SK-N-SH (cell line): ENCODE measurements around the gene KCNT1. TPM values are rescaled to one million over a fixed set of nuclear protein-coding genes. Genes with fewer than 3 reads are reported as not detected.

ENCODE experiments used
- CTCF ChIA-PET: fragments of 300-600, 350-600 bp; formaldehyde crosslinking; extraction: SDS; loops from one replicate; lab custom pipeline; 2021; lab: Yijun Ruan, JAX
- POLR2A ChIA-PET: fragments of 350-600 bp; sonication (Branson Sonifier 250); formaldehyde crosslinking; extraction: SDS; loops from one replicate; lab custom pipeline; 2020; ENCODE audit warnings: antibody characterized with exemption, inconsistent platforms; lab: Yijun Ruan, JAX
- DNase-seq: peaks from one replicate; pipeline ENCODE4 v3.0.0; 2012
- H2AFZ ChIP-seq: fragments of 200-600 bp; sonication (generic); 2 replicates; pipeline ENCODE4 v1.8.1; 2016; ENCODE audit warnings: antibody characterized with exemption, mild to moderate bottlenecking, low read depth
- H3F3A ChIP-seq: fragments of 200-600 bp; sonication (generic); replicated peaks from 2 replicates; pipeline ENCODE3; 2016; ENCODE audit warnings: antibody characterized with exemption, mild to moderate bottlenecking; ENCODE audit not compliant: insufficient read depth
- H3K27ac ChIP-seq, 2 experiments: fragments of 200-500 bp in 1 of 2; fragments of 200-600 bp in 1 of 2; sonication (Bioruptor generic) in 1 of 2; sonication (generic), shearing (Covaris generic) in 1 of 2; 2 replicates each; pipeline versions ENCODE4 v1.5.1 to v1.6.1; 2014 to 2016; ENCODE audit warnings: low read depth in 2 of 2, inconsistent platforms in 1 of 2, low read length in 1 of 2, mild to moderate bottlenecking in 1 of 2, mixed read lengths in 1 of 2
- H3K27me3 ChIP-seq: fragments of 200-600 bp; sonication (generic), shearing (Covaris generic); 2 replicates; pipeline ENCODE4 v1.6.1; 2016; ENCODE audit warnings: mixed run types; ENCODE audit not compliant: insufficient read depth
- H3K36me3 ChIP-seq, 2 experiments: fragments of 200-500 bp in 1 of 2; fragments of 200-600 bp in 1 of 2; sonication (Bioruptor generic) in 1 of 2; sonication (generic) in 1 of 2; replicated peaks in 1 of 2; 2 replicates each; pipeline versions ENCODE3 to v1.5.1; 2014 to 2016; ENCODE audit warnings: low read length in 1 of 2, mild to moderate bottlenecking in 1 of 2; ENCODE audit not compliant: insufficient read depth in 2 of 2, control insufficient read depth in 1 of 2
- H3K4me1 ChIP-seq, 2 experiments: fragments of 200-500 bp in 1 of 2; fragments of 200-600 bp in 1 of 2; sonication (Bioruptor generic) in 1 of 2; sonication (generic), shearing (Covaris generic) in 1 of 2; 2 replicates each; pipeline versions ENCODE4 v1.5.1 to v1.6.1; 2014 to 2016; ENCODE audit warnings: low read depth in 1 of 2, low read length in 1 of 2, mixed run types in 1 of 2; ENCODE audit not compliant: insufficient read depth in 2 of 2, control insufficient read depth in 1 of 2
- H3K4me2 ChIP-seq: fragments of 200-600 bp; sonication (generic), shearing (Covaris generic); 2 replicates; pipeline ENCODE4 v1.6.1; 2017; ENCODE audit warnings: mixed run types
- H3K4me3 ChIP-seq, 2 experiments: fragments of 200-500 bp in 1 of 2; fragments of 200-600 bp in 1 of 2; sonication (Bioruptor generic) in 1 of 2; sonication (generic), shearing (Covaris generic) in 1 of 2; 2 replicates each; pipeline versions ENCODE4 v1.5.1 to v1.8.1; 2014 to 2016; ENCODE audit warnings: low read depth in 2 of 2, inconsistent platforms in 1 of 2, low read length in 1 of 2, mild to moderate bottlenecking in 1 of 2, mixed read lengths in 1 of 2, moderate library complexity in 1 of 2
- H3K79me2 ChIP-seq: fragments of 200-600 bp; sonication (generic); 2 replicates; pipeline ENCODE4 v1.8.1; 2017; ENCODE audit warnings: mild to moderate bottlenecking; ENCODE audit not compliant: insufficient read depth
- H3K9ac ChIP-seq: fragments of 200-600 bp; sonication (generic); 2 replicates; pipeline ENCODE4 v1.6.1; 2017; ENCODE audit warnings: mixed run types
- H3K9me2 ChIP-seq: fragments of 200-600 bp; sonication (generic); 2 replicates; pipeline ENCODE4 v1.6.1; 2017; ENCODE audit warnings: mixed run types
- H3K9me3 ChIP-seq: fragments of 200-600 bp; sonication (generic); 2 replicates; pipeline ENCODE4 v1.6.1; 2017; ENCODE audit warnings: mixed run types, mild to moderate bottlenecking, moderate library complexity
- H4K20me1 ChIP-seq: fragments of 200-600 bp; sonication (generic); 2 replicates; pipeline ENCODE4 v1.6.1; 2017; ENCODE audit warnings: mild to moderate bottlenecking, mixed run types; ENCODE audit not compliant: insufficient read depth
- EP300 ChIP-seq, 2 experiments: IDR thresholded peaks; 2 replicates each; pipeline versions ENCODE4 v1.4.0 to v1.6.1; 2012; ENCODE audit warnings: borderline replicate concordance in 1 of 2, low read depth in 1 of 2, low read length in 1 of 2
- FOSL2 ChIP-seq: IDR thresholded peaks from 2 replicates; pipeline ENCODE4 v1.4.0; 2012; ENCODE audit warnings: low read depth, mild to moderate bottlenecking, moderate library complexity, borderline replicate concordance
- FOXJ3 ChIP-seq: sonication (generic); formaldehyde crosslinking; IDR thresholded peaks from 2 replicates; pipeline ENCODE4 v1.5.1; 2020; ENCODE audit warnings: mild to moderate bottlenecking, missing genetic modification reagents
- FOXM1 ChIP-seq: IDR thresholded peaks from 2 replicates; pipeline ENCODE4 v1.4.0; 2012; ENCODE audit warnings: low read depth, mild to moderate bottlenecking
- GATA2 ChIP-seq: sonication (generic); formaldehyde crosslinking; IDR thresholded peaks from 2 replicates; pipeline ENCODE4 v1.5.0; 2020; ENCODE audit warnings: mild to moderate bottlenecking, missing genetic modification reagents
- MAX ChIP-seq: IDR thresholded peaks from 2 replicates; pipeline ENCODE4 v1.4.0; 2012; ENCODE audit warnings: low read depth
- MEF2A ChIP-seq: IDR thresholded peaks from 2 replicates; pipeline ENCODE4 v1.4.0; 2012; ENCODE audit warnings: low read depth, borderline replicate concordance
- NFIC ChIP-seq: IDR thresholded peaks from 2 replicates; pipeline ENCODE4 v1.4.0; 2012; ENCODE audit warnings: borderline replicate concordance
- NRF1 ChIP-seq: IDR thresholded peaks from 2 replicates; pipeline ENCODE4 v1.6.1; 2012; ENCODE audit warnings: low read depth, mild to moderate bottlenecking, low read length
- PBX3 ChIP-seq: IDR thresholded peaks from 2 replicates; pipeline ENCODE4; 2012
- RAD21 ChIP-seq: IDR thresholded peaks from 2 replicates; pipeline ENCODE4 v1.6.1; 2012; ENCODE audit warnings: mild to moderate bottlenecking, low read length
- RCOR1 ChIP-seq: fragments of 150-350 bp; IDR thresholded peaks from 2 replicates; pipeline ENCODE4 v1.6.1; 2017; ENCODE audit warnings: antibody characterized with exemption, low read length
- RFX5 ChIP-seq: IDR thresholded peaks from 2 replicates; pipeline ENCODE4 v1.6.1; 2012; ENCODE audit warnings: mild to moderate bottlenecking, improper control_type of control experiment, low read length
- SIN3A ChIP-seq: IDR thresholded peaks from 2 replicates; pipeline ENCODE4 v1.6.1; 2012; ENCODE audit warnings: low read depth, mild to moderate bottlenecking, low read length, moderate library complexity, borderline replicate concordance
- TEAD4 ChIP-seq: IDR thresholded peaks from 2 replicates; pipeline ENCODE4 v1.4.0; 2012; ENCODE audit warnings: mild to moderate bottlenecking, borderline replicate concordance; ENCODE audit not compliant: insufficient read depth
- USF2 ChIP-seq: fragments of 150-350 bp; IDR thresholded peaks from 2 replicates; pipeline ENCODE4 v1.6.1; 2017; ENCODE audit warnings: antibody characterized with exemption, low read length, low read depth, borderline replicate concordance
- WGBS: methylation state at CpG from one replicate; pipeline ENCODE4 v1.1.6; 2017; ENCODE audit warnings: low lambda C conversion rate; 5-methylcytosine and 5-hydroxymethylcytosine counted together
- polyA plus RNA-seq, 3 experiments: library from polyadenylated mRNA; depleted of rRNA; stranded (reverse); fragments of >200 nt; gene quantifications; 2 replicates each; pipeline ENCODE4 v1.2.3, GENCODE V29; 2012

KCNT1 gene
- polyA plus RNA-seq, 1 of the 3 experiments (the other 2 are of a cell fraction), result 0.08 TPM

DNA sequence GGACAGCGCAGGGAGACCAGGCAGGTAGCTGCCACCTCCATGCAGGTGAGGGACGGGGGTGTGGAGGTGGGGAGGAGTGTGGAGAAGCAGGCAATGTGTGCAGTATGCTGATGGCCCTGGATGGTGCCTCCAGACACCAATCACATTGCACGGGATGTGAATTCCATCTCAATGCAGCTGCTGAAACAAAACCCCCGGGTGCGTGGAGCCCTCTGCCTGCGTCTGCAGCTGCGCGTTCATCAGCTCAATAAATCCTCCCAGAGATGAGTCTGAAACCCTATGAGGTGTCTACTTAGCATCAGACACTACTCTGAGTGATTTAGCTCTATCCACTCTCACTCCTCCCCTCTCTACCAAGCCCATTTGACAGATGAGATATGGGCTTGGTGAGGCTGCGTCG, 13.0 kb upstream of the KCNT1 start (continued):
- TF ChIP-seq FOSL2 (no peak), MAX (no peak), USF2 (no peak), TEAD4 (no peak)

- no peak for TF ChIP-seq USF2
- no peak for TF ChIP-seq FOXJ3 (CRISPR knock-in tag)
- no peak for TF ChIP-seq MAX
- TF ChIP-seq EP300 (IDR thresholded peaks at IDR 0.05; ENCODE audit: borderline replicate concordance in 1 of 2, low read depth in 1 of 2, low read length in 1 of 2), result no peak
- TF ChIP-seq RAD21, result no peak
- TF ChIP-seq NRF1, result no peak
- TF ChIP-seq FOXM1, result no peak
- TF ChIP-seq NFIC, result no peak
- no peak for TF ChIP-seq PBX3
- TF ChIP-seq SIN3A, result no peak
- no peak for TF ChIP-seq RFX5
- no peak for TF ChIP-seq GATA2
- no peak for TF ChIP-seq MEF2A
- no peak for TF ChIP-seq RCOR1
- POLR2A ChIA-PET, result no interaction called here
Measured at GRCh38 chr9:135690836-135691570, 11.0 kb upstream of the KCNT1 start.

More at GRCh38 chr9:135690836-135691570, 11.0 kb upstream of the KCNT1 start:
- no peaks in the 10 kb centered on the region for H4K20me1 ChIP-seq
- H3F3A ChIP-seq, result no peaks in the 10 kb centered on the region
- no peak overlapping the region for H3K4me3 ChIP-seq
- no peaks in the 10 kb centered on the region for H3K27me3 ChIP-seq
- H3K9me3 ChIP-seq, result no peaks in the 10 kb centered on the region
- no peak overlapping the region for H2AFZ ChIP-seq
- no peak overlapping the region for H3K9ac ChIP-seq
- CTCF ChIA-PET, result no interaction called here
- WGBS, result 63% methylated on average over 9 of the region's 19 CpGs
- DNase-seq, result no peak
- no peaks in the 10 kb centered on the region for H3K79me2 ChIP-seq
- H3K4me1 ChIP-seq, result no peaks in the 10 kb centered on the region
- no peak overlapping the region for H3K27ac ChIP-seq
- H3K4me2 ChIP-seq, result no peak overlapping the region
- no peaks in the 10 kb centered on the region for H3K36me3 ChIP-seq
- no peaks in the 10 kb centered on the region for H3K9me2 ChIP-seq
